K562 (cell line): ENCODE results near the gene SNX17. TPM values are rescaled to one million over a fixed set of nuclear protein-coding genes. Genes with fewer than 3 reads are reported as not detected.

Source experiments
- CEBPZ ChIP-seq: fragments of 150-350 bp; IDR thresholded peaks from 2 replicates; pipeline ENCODE4 v1.6.1; 2014; ENCODE audit warnings: low read depth, mild to moderate bottlenecking, low read length, borderline replicate concordance
- CHD1 ChIP-seq: fragments of 200-600 bp; sonication (generic); IDR thresholded peaks from one replicate; pipeline ENCODE4 v1.6.1; 2012; ENCODE audit warnings: mild to moderate bottlenecking, moderate library complexity, low read length, inconsistent platforms
- CREB1 ChIP-seq, 2 experiments: sonication (generic) in 1 of 2; formaldehyde crosslinking in 1 of 2; IDR thresholded peaks; 2 replicates each; pipeline versions ENCODE4 v1.6.1 to v1.8.0; 2012 to 2022; ENCODE audit warnings: inconsistent platforms in 1 of 2, mild to moderate bottlenecking in 1 of 2, missing genetic modification reagents in 1 of 2, moderate library complexity in 1 of 2
- ETV1 ChIP-seq: fragments of 450-650 bp; conservative IDR thresholded peaks from 2 replicates; pipeline ENCODE4 v1.6.1; 2016; ENCODE audit warnings: missing genetic modification characterization, control low read depth, low read depth, missing compliant biosample characterization
- HMGN3 ChIP-seq: IDR thresholded peaks from 2 replicates; pipeline ENCODE4 v1.6.1; 2011; ENCODE audit warnings: borderline replicate concordance, low read depth, mild to moderate bottlenecking, mixed read lengths, low read length; ENCODE audit not compliant: insufficient read length; ENCODE audit errors: extremely low read depth
- IRF2 ChIP-seq: sonication (generic); formaldehyde crosslinking; IDR thresholded peaks from 2 replicates; pipeline ENCODE4 v1.8.1; 2022; ENCODE audit warnings: mild to moderate bottlenecking, missing genetic modification reagents
- JUND ChIP-seq, 2 experiments: IDR thresholded peaks; 2 replicates in 1 of 2; 3 replicates in 1 of 2; pipeline ENCODE4 v1.6.1; 2011; ENCODE audit warnings: borderline replicate concordance in 2 of 2, low read depth in 2 of 2, low read length in 2 of 2, improper control_type of control experiment in 1 of 2, missing biosample characterization in 1 of 2, missing genetic modification characterization in 1 of 2, missing genetic modification reagents in 1 of 2
- MEF2D ChIP-seq: conservative IDR thresholded peaks from 2 replicates; pipeline ENCODE4 v1.6.1; 2016; ENCODE audit warnings: low read depth, missing genetic modification characterization, missing compliant biosample characterization
- NEUROD1 ChIP-seq: fragments of 150-350 bp; IDR thresholded peaks from 2 replicates; pipeline ENCODE4 v1.6.1; 2014; ENCODE audit warnings: borderline replicate concordance, low read length, low read depth; ENCODE audit not compliant: partially characterized antibody
- PHF20 ChIP-seq: fragments of 450-650 bp; IDR thresholded peaks from 2 replicates; pipeline ENCODE4 v1.6.1; 2018; ENCODE audit not compliant: partially characterized antibody
- SMAD4 ChIP-seq: fragments of 250-450 bp; sonication (Bioruptor Pico); conservative IDR thresholded peaks from 2 replicates; pipeline ENCODE4 v1.8.0; 2021; ENCODE audit warnings: inconsistent platforms, mild to moderate bottlenecking, moderate library complexity
- XRCC5 ChIP-seq: fragments of 200-400 bp; formaldehyde crosslinking; IDR thresholded peaks from 2 replicates; pipeline ENCODE4 v1.6.1; 2017; ENCODE audit warnings: low read depth, mild to moderate bottlenecking, low read length
- ZNF175 ChIP-seq: fragments of 200-800 bp; sonication (Bioruptor generic); IDR thresholded peaks from 2 replicates; pipeline ENCODE4 v1.6.1; 2016; ENCODE audit warnings: low read depth, mild to moderate bottlenecking, missing genetic modification characterization, missing compliant biosample characterization
- ZNF239 ChIP-seq: fragments of 250-450 bp; sonication (Bioruptor Pico); IDR thresholded peaks from 2 replicates; pipeline ENCODE4 v1.4.0; 2020; ENCODE audit warnings: mild to moderate bottlenecking
- ZNF395 ChIP-seq: fragments of 200-800 bp; sonication (Bioruptor generic); IDR thresholded peaks from 2 replicates; pipeline ENCODE4 v1.6.1; 2017; ENCODE audit warnings: missing genetic modification characterization, missing compliant biosample characterization
- ZNF445 ChIP-seq: fragments of 250-450 bp; sonication (Bioruptor Pico); IDR thresholded peaks from 2 replicates; pipeline ENCODE4 v1.4.0; 2020; ENCODE audit warnings: low read depth, mild to moderate bottlenecking, moderate library complexity
- polyA plus RNA-seq, 8 experiments: library from polyadenylated mRNA; depleted of rRNA in 4 of 8; stranded (reverse) in 5 of 8; unstranded in 3 of 8; fragments of >200 nt; fragmentation: Nextera tagmentation in 2 of 8; fragmentation: Illumina TruSeq in 1 of 8; extraction: Ambion mirVana in 2 of 8; extraction: Trizol in 1 of 8; gene quantifications; 2 replicates each; pipeline versions ENCODE4 v1.2.1 to v1.2.3, GENCODE V29; 2011 to 2014; ENCODE audit warnings: inconsistent platforms in 1 of 8, missing spikeins in 1 of 8
- total RNA-seq, 7 experiments: library from RNA; depleted of rRNA in 6 of 7; stranded (reverse); fragments of >200 nt in 6 of 7; fragmentation: Illumina TruSeq in 2 of 7; extraction: Trizol in 2 of 7; gene quantifications; 2 replicates each; pipeline versions ENCODE4 v1.2.1 to v1.2.3, GENCODE V29; 2011 to 2021; ENCODE audit warnings: low replicate concordance in 1 of 7
- TF ChIP-seq, protein P1 (sequence below): sonication (generic); formaldehyde crosslinking; IDR thresholded peaks from 2 replicates; pipeline ENCODE4 v1.8.1; 2023; ENCODE audit warnings: mild to moderate bottlenecking, missing genetic modification reagents
- TF ChIP-seq, protein P2 (sequence below): sonication (generic); formaldehyde crosslinking; IDR thresholded peaks from 2 replicates; pipeline ENCODE4 v1.5.0; 2020; ENCODE audit warnings: missing genetic modification reagents

The SNX17 gene
- total and polyA plus RNA-seq, 9 of the 15 experiments (the other 6 are each of a cell fraction or from before 2014, with no cell fraction given) = 3.0 to 75.7 (median 54.6) TPM

- 0 out of 2 replicates have a peak, but pooled peaks have one; percentile 4 for TF ChIP-seq IRF2 (CRISPR knock-in tag)
- 0 out of 2 replicates have a peak, but pooled peaks have one; percentile 52 for TF ChIP-seq ZNF445 (CRISPR knock-in tag)
- TF ChIP-seq CHD1 = peak; percentile 43
- TF ChIP-seq, protein P1, sequence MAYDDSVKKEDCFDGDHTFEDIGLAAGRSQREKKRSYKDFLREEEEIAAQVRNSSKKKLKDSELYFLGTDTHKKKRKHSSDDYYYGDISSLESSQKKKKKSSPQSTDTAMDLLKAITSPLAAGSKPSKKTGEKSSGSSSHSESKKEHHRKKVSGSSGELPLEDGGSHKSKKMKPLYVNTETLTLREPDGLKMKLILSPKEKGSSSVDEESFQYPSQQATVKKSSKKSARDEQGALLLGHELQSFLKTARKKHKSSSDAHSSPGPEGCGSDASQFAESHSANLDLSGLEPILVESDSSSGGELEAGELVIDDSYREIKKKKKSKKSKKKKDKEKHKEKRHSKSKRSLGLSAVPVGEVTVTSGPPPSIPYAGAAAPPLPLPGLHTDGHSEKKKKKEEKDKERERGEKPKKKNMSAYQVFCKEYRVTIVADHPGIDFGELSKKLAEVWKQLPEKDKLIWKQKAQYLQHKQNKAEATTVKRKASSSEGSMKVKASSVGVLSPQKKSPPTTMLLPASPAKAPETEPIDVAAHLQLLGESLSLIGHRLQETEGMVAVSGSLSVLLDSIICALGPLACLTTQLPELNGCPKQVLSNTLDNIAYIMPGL (CRISPR knock-in tag) = peak; percentile 50; the same call in 1 of the 2 replicates
- TF ChIP-seq, protein P2, sequence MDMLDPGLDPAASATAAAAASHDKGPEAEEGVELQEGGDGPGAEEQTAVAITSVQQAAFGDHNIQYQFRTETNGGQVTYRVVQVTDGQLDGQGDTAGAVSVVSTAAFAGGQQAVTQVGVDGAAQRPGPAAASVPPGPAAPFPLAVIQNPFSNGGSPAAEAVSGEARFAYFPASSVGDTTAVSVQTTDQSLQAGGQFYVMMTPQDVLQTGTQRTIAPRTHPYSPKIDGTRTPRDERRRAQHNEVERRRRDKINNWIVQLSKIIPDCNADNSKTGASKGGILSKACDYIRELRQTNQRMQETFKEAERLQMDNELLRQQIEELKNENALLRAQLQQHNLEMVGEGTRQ (CRISPR knock-in tag) = no peak
- TF ChIP-seq HMGN3 = peak; percentile 49
- TF ChIP-seq CREB1 (IDR thresholded peaks at IDR 0.05) = peak; percentile 49
- TF ChIP-seq CREB1 (CRISPR knock-in tag; IDR thresholded peaks at IDR 0.05) = peak; percentile 74
- TF ChIP-seq SMAD4 (CRISPR knock-in tag) = peak; percentile 75
- peak; percentile 89 for TF ChIP-seq ZNF395 (CRISPR knock-in tag)
- TF ChIP-seq ETV1 (tag) = peak; percentile 16; the same call in 1 of the 2 replicates
- TF ChIP-seq PHF20 = peak; percentile 76
- TF ChIP-seq CEBPZ = no peak
- TF ChIP-seq JUND (IDR thresholded peaks at IDR 0.05; ENCODE audit: borderline replicate concordance, low read depth, low read length) = peak; percentile 30; the same call in 1 of the 2 replicates
- TF ChIP-seq JUND (tag; IDR thresholded peaks at IDR 0.05; ENCODE audit: borderline replicate concordance, low read depth, low read length) = no peak; the same call in 2 of the 3 replicates
- TF ChIP-seq ZNF239 (CRISPR knock-in tag) = no peak
- TF ChIP-seq XRCC5 = no peak
- TF ChIP-seq MEF2D = peak; percentile 71; the same call in 1 of the 2 replicates
- peak; percentile 62; the same call in 1 of the 2 replicates for TF ChIP-seq ZNF175 (CRISPR knock-in tag)
- peak; percentile 69 for TF ChIP-seq NEUROD1
Observed at GRCh38 chr2:27409321-27410073, 39.1 kb downstream of the SNX17 start, which contains the start of gene PPM1G (continued).
